HG02938 (cell line): ENCODE results near the gene ENO2.
A peak's percentile ranks its signal among the peaks of the same experiment; 100 is the strongest.

ENCODE experiments used
- ATAC-seq: cut with Tn5 transposase; IDR thresholded peaks from one replicate; pipeline ENCODE4 v1.9.1; 2021; ENCODE audit warnings: mild to moderate bottlenecking, moderate library complexity; ENCODE audit not compliant: unreplicated experiment

Gene ENO2

GRCh38 chr12:6929466-6930452 is 15.4 kb downstream of the ENO2 start:
- no peak for ATAC-seq

GRCh38 chr12:6932766-6933165 is 18.4 kb downstream of the ENO2 start:
- no peak for ATAC-seq

- no peak for ATAC-seq
These were observed 19.7 kb downstream of the ENO2 start for GRCh38 chr12:6934110-6934509.

GRCh38 chr12:6935371-6936193 is 21.2 kb downstream of the ENO2 start:
- no peak for ATAC-seq

GRCh38 chr12:6936194-6936635 is 21.8 kb downstream of the ENO2 start:
- no peak for ATAC-seq

GRCh38 chr12:6936636-6937480 is 22.5 kb downstream of the ENO2 start:
- ATAC-seq: peak; percentile 1

- peak; percentile 86 for ATAC-seq
These were observed 23.3 kb downstream of the ENO2 start for GRCh38 chr12:6937481-6938352.

GRCh38 chr12:6938353-6939190 is 24.2 kb downstream of the ENO2 start:
- ATAC-seq: no peak

GRCh38 chr12:6939191-6939540 is 24.8 kb downstream of the ENO2 start:
- no peak for ATAC-seq

- ATAC-seq: no peak
These were observed 26.9 kb downstream of the ENO2 start for GRCh38 chr12:6941267-6941666.

- ATAC-seq: no peak
These were observed 27.4 kb downstream of the ENO2 start for GRCh38 chr12:6941782-6942181.

- ATAC-seq: no peak
These were observed 27.9 kb downstream of the ENO2 start for GRCh38 chr12:6942331-6942665.

GRCh38 chr12:6943389-6943721 is 29.0 kb downstream of the ENO2 start:
- peak; percentile 30 for ATAC-seq

- ATAC-seq: peak; percentile 31
These were observed 29.5 kb downstream of the ENO2 start, which contains the start of the genes C12orf57 and RNU7-1 for GRCh38 chr12:6943722-6944380. TSS of gene C12orf57 (plus strand) at chr12:6944022. CDS start at chr12:6944122, 100 bp downstream. TSS of gene RNU7-1 (plus strand) at chr12:6943816.

- ATAC-seq: peak; percentile 45
These were observed 30.2 kb downstream of the ENO2 start for GRCh38 chr12:6944381-6945186.

GRCh38 chr12:6945613-6946012 is 31.2 kb downstream of the ENO2 start:
- no peak for ATAC-seq

- no peak for ATAC-seq
These were observed 31.9 kb downstream of the ENO2 start for GRCh38 chr12:6946033-6946919.
